SK-N-SH (cell line): Measurements from ENCODE around the gene MAP1A. TPM values are rescaled to one million over a fixed set of nuclear protein-coding genes. Genes with fewer than 3 reads are reported as not detected.

Experiments used
- CTCF ChIA-PET: fragments of 300-600, 350-600 bp; formaldehyde crosslinking; extraction: SDS; loops from one replicate; lab custom pipeline; 2021; lab: Yijun Ruan, JAX
- POLR2A ChIA-PET: fragments of 350-600 bp; sonication (Branson Sonifier 250); formaldehyde crosslinking; extraction: SDS; loops from one replicate; lab custom pipeline; 2020; ENCODE audit warnings: antibody characterized with exemption, inconsistent platforms; lab: Yijun Ruan, JAX
- DNase-seq: peaks from one replicate; pipeline ENCODE4 v3.0.0; 2012
- H2AFZ ChIP-seq: fragments of 200-600 bp; sonication (generic); 2 replicates; pipeline ENCODE4 v1.8.1; 2016; ENCODE audit warnings: antibody characterized with exemption, mild to moderate bottlenecking, low read depth
- H3F3A ChIP-seq: fragments of 200-600 bp; sonication (generic); replicated peaks from 2 replicates; pipeline ENCODE3; 2016; ENCODE audit warnings: antibody characterized with exemption, mild to moderate bottlenecking; ENCODE audit not compliant: insufficient read depth
- H3K27ac ChIP-seq, 2 experiments: fragments of 200-500 bp in 1 of 2; fragments of 200-600 bp in 1 of 2; sonication (Bioruptor generic) in 1 of 2; sonication (generic), shearing (Covaris generic) in 1 of 2; 2 replicates each; pipeline versions ENCODE4 v1.5.1 to v1.6.1; 2014 to 2016; ENCODE audit warnings: low read depth in 2 of 2, inconsistent platforms in 1 of 2, low read length in 1 of 2, mild to moderate bottlenecking in 1 of 2, mixed read lengths in 1 of 2
- H3K27me3 ChIP-seq: fragments of 200-600 bp; sonication (generic), shearing (Covaris generic); 2 replicates; pipeline ENCODE4 v1.6.1; 2016; ENCODE audit warnings: mixed run types; ENCODE audit not compliant: insufficient read depth
- H3K36me3 ChIP-seq, 2 experiments: fragments of 200-500 bp in 1 of 2; fragments of 200-600 bp in 1 of 2; sonication (Bioruptor generic) in 1 of 2; sonication (generic) in 1 of 2; replicated peaks in 1 of 2; 2 replicates each; pipeline versions ENCODE3 to v1.5.1; 2014 to 2016; ENCODE audit warnings: low read length in 1 of 2, mild to moderate bottlenecking in 1 of 2; ENCODE audit not compliant: insufficient read depth in 2 of 2, control insufficient read depth in 1 of 2
- H3K4me1 ChIP-seq, 2 experiments: fragments of 200-500 bp in 1 of 2; fragments of 200-600 bp in 1 of 2; sonication (Bioruptor generic) in 1 of 2; sonication (generic), shearing (Covaris generic) in 1 of 2; 2 replicates each; pipeline versions ENCODE4 v1.5.1 to v1.6.1; 2014 to 2016; ENCODE audit warnings: low read depth in 1 of 2, low read length in 1 of 2, mixed run types in 1 of 2; ENCODE audit not compliant: insufficient read depth in 2 of 2, control insufficient read depth in 1 of 2
- H3K4me2 ChIP-seq: fragments of 200-600 bp; sonication (generic), shearing (Covaris generic); 2 replicates; pipeline ENCODE4 v1.6.1; 2017; ENCODE audit warnings: mixed run types
- H3K4me3 ChIP-seq, 2 experiments: fragments of 200-500 bp in 1 of 2; fragments of 200-600 bp in 1 of 2; sonication (Bioruptor generic) in 1 of 2; sonication (generic), shearing (Covaris generic) in 1 of 2; 2 replicates each; pipeline versions ENCODE4 v1.5.1 to v1.8.1; 2014 to 2016; ENCODE audit warnings: low read depth in 2 of 2, inconsistent platforms in 1 of 2, low read length in 1 of 2, mild to moderate bottlenecking in 1 of 2, mixed read lengths in 1 of 2, moderate library complexity in 1 of 2
- H3K79me2 ChIP-seq: fragments of 200-600 bp; sonication (generic); 2 replicates; pipeline ENCODE4 v1.8.1; 2017; ENCODE audit warnings: mild to moderate bottlenecking; ENCODE audit not compliant: insufficient read depth
- H3K9ac ChIP-seq: fragments of 200-600 bp; sonication (generic); 2 replicates; pipeline ENCODE4 v1.6.1; 2017; ENCODE audit warnings: mixed run types
- H3K9me2 ChIP-seq: fragments of 200-600 bp; sonication (generic); 2 replicates; pipeline ENCODE4 v1.6.1; 2017; ENCODE audit warnings: mixed run types
- H3K9me3 ChIP-seq: fragments of 200-600 bp; sonication (generic); 2 replicates; pipeline ENCODE4 v1.6.1; 2017; ENCODE audit warnings: mixed run types, mild to moderate bottlenecking, moderate library complexity
- H4K20me1 ChIP-seq: fragments of 200-600 bp; sonication (generic); 2 replicates; pipeline ENCODE4 v1.6.1; 2017; ENCODE audit warnings: mild to moderate bottlenecking, mixed run types; ENCODE audit not compliant: insufficient read depth
- CHD2 ChIP-seq: fragments of 150-350 bp; IDR thresholded peaks from 2 replicates; pipeline ENCODE4 v1.6.1; 2018; ENCODE audit warnings: low read length; ENCODE audit not compliant: partially characterized antibody
- EZH2phosphoT487 ChIP-seq: fragments of 200-600 bp; sonication (generic); IDR thresholded peaks from 2 replicates; pipeline ENCODE4 v1.6.1; 2017; ENCODE audit warnings: low read depth, mixed run types, mild to moderate bottlenecking, antibody characterized with exemption, moderate library complexity, borderline replicate concordance
- GABPA ChIP-seq: IDR thresholded peaks from 2 replicates; pipeline ENCODE4 v1.4.0; 2012; ENCODE audit warnings: low read depth, mild to moderate bottlenecking
- IRF3 ChIP-seq: fragments of 150-350 bp; IDR thresholded peaks from 2 replicates; pipeline ENCODE4 v1.6.1; 2016; ENCODE audit warnings: mild to moderate bottlenecking, low read depth, low read length
- MEF2A ChIP-seq: IDR thresholded peaks from 2 replicates; pipeline ENCODE4 v1.4.0; 2012; ENCODE audit warnings: low read depth, borderline replicate concordance
- MXI1 ChIP-seq: IDR thresholded peaks from 2 replicates; pipeline ENCODE4 v1.6.1; 2012; ENCODE audit warnings: mild to moderate bottlenecking, low read depth, low read length, improper control_type of control experiment
- NFIC ChIP-seq: IDR thresholded peaks from 2 replicates; pipeline ENCODE4 v1.4.0; 2012; ENCODE audit warnings: borderline replicate concordance
- NRF1 ChIP-seq: IDR thresholded peaks from 2 replicates; pipeline ENCODE4 v1.6.1; 2012; ENCODE audit warnings: low read depth, mild to moderate bottlenecking, low read length
- RAD21 ChIP-seq: IDR thresholded peaks from 2 replicates; pipeline ENCODE4 v1.6.1; 2012; ENCODE audit warnings: mild to moderate bottlenecking, low read length
- RCOR1 ChIP-seq: fragments of 150-350 bp; IDR thresholded peaks from 2 replicates; pipeline ENCODE4 v1.6.1; 2017; ENCODE audit warnings: antibody characterized with exemption, low read length
- REST ChIP-seq: IDR thresholded peaks from 2 replicates; pipeline ENCODE4 v1.6.1; 2012; ENCODE audit warnings: mild to moderate bottlenecking, low read depth, low read length, moderate library complexity
- RFX5 ChIP-seq: IDR thresholded peaks from 2 replicates; pipeline ENCODE4 v1.6.1; 2012; ENCODE audit warnings: mild to moderate bottlenecking, improper control_type of control experiment, low read length
- SIN3A ChIP-seq: IDR thresholded peaks from 2 replicates; pipeline ENCODE4 v1.6.1; 2012; ENCODE audit warnings: low read depth, mild to moderate bottlenecking, low read length, moderate library complexity, borderline replicate concordance
- TAF1 ChIP-seq: IDR thresholded peaks from 2 replicates; pipeline ENCODE4 v1.6.1; 2012; ENCODE audit warnings: low read depth, mild to moderate bottlenecking, low read length, moderate library complexity, borderline replicate concordance
- TCF12 ChIP-seq: IDR thresholded peaks from 2 replicates; pipeline ENCODE4 v1.4.0; 2012
- TEAD4 ChIP-seq: IDR thresholded peaks from 2 replicates; pipeline ENCODE4 v1.4.0; 2012; ENCODE audit warnings: mild to moderate bottlenecking, borderline replicate concordance; ENCODE audit not compliant: insufficient read depth
- USF2 ChIP-seq: fragments of 150-350 bp; IDR thresholded peaks from 2 replicates; pipeline ENCODE4 v1.6.1; 2017; ENCODE audit warnings: antibody characterized with exemption, low read length, low read depth, borderline replicate concordance
- YY1 ChIP-seq: IDR thresholded peaks from 2 replicates; pipeline ENCODE4 v1.4.0; 2012; ENCODE audit warnings: low read depth, mild to moderate bottlenecking
- WGBS: methylation state at CpG from one replicate; pipeline ENCODE4 v1.1.6; 2017; ENCODE audit warnings: low lambda C conversion rate; 5-methylcytosine and 5-hydroxymethylcytosine counted together
- polyA plus RNA-seq, 3 experiments: library from polyadenylated mRNA; depleted of rRNA; stranded (reverse); fragments of >200 nt; gene quantifications; 2 replicates each; pipeline ENCODE4 v1.2.3, GENCODE V29; 2012

The MAP1A gene
- polyA plus RNA-seq, 1 of the 3 experiments (the other 2 are of a cell fraction), result 6.0 TPM

GRCh38 chr15:43552256-43552655, 34.8 kb downstream of the MAP1A start:
- Histone ChIP-seq H3K4me3 (no peak overlapping the region), H3K36me3 (no peaks in the 10 kb centered on the region), H4K20me1 (no peaks in the 10 kb centered on the region), H3K27ac (no peak overlapping the region), H3K9ac (no peak overlapping the region), H3K9me3 (peaks cover 5% of the 10 kb centered on the region; the same call in 1 of the 2 replicates), H2AFZ (no peak overlapping the region), H3F3A (no peaks in the 10 kb centered on the region), H3K4me1 (no peaks in the 10 kb centered on the region), H3K79me2 (no peaks in the 10 kb centered on the region), H3K27me3 (no peaks in the 10 kb centered on the region), H3K9me2 (no peaks in the 10 kb centered on the region), H3K4me2 (no peak overlapping the region)
- TF ChIP-seq RFX5, result no peak
- no peak for TF ChIP-seq CHD2
- TF ChIP-seq TEAD4, result no peak
- no peak for TF ChIP-seq NFIC
- no peak for TF ChIP-seq NRF1
- no peak for TF ChIP-seq TAF1
- no peak for TF ChIP-seq USF2
- TF ChIP-seq TCF12, result no peak
- TF ChIP-seq IRF3, result no peak
- no peak for TF ChIP-seq MXI1
- no peak for TF ChIP-seq GABPA
- no peak for TF ChIP-seq SIN3A
- TF ChIP-seq EZH2phosphoT487, result no peak
- no peak for TF ChIP-seq MEF2A
- TF ChIP-seq RAD21, result no peak
- TF ChIP-seq RCOR1, result no peak
- no peak for TF ChIP-seq YY1
- TF ChIP-seq REST, result no peak
- CTCF ChIA-PET, result interaction anchor here (0.8 kb wide), 1 partner anchor 9 kb away, joined by 3 read pairs; no protein-coding TSS in a partner anchor
- POLR2A ChIA-PET, result no interaction called here
- no peak for DNase-seq
- 83% methylated on average over 4 of the region's 4 CpGs for WGBS
